ENCODE results near the gene HS6ST1. TPM values are rescaled to one million over a fixed set of nuclear protein-coding genes. Genes with fewer than 3 reads are reported as not detected.

Gene HS6ST1
- total and polyA plus RNA-seq, 4 experiments from 2014 or later: 1.2 to 13.3 (median 8.4) TPM

DNA sequence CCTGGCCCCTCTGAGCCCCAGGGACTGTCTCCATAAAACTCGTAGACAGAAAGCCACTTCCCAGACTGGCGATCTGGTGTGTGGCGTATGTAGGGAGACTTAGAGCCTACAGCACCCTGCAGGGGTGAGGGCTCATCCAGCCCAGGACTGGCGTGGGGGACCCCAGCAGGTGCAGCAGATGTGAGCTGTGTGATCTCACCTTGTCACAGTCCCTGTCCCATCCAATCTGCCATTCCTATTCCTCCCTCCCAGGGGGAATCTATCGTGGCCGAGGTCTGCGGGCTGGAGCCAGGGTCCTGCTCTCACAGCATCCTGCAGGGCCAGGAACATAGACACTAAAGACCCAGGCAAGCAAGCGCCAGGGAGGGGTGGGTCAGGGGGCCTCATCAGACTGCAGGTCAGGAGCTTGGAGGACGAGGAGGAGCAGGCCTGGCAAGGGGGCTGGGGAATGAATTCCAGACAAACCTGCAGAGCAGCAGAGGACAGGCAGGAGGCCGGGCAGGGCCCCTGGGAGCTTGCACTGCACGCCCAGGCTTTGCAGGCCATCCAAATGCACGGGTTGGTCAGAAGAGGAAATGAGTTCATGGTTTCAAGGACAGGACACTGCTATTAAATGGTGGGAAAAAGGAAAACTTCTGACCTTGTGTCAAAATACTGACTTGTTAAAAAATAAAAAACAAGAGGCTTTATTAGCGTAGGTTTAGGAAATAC is 32.5 kb downstream of the HS6ST1 start:
- Histone ChIP-seq H3K9me3 (ENCODE audit: control insufficient read depth in 1 of 2, low read length in 2 of 2) (no peaks in the 10 kb centered on the region), H3K27ac (ENCODE audit: low read depth, low read length) (no peak overlapping the region), H3K4me3 (ENCODE audit: low read length in 2 of 2) (no peak overlapping the region), H3K27me3 (ENCODE audit: insufficient read depth, low read length) (no peaks in the 10 kb centered on the region), H3K36me3 (ENCODE audit: insufficient read depth, low read length) (no peaks in the 10 kb centered on the region), H3K4me1 (ENCODE audit: insufficient read depth, low read length) (no peaks in the 10 kb centered on the region)
- CTCF ChIA-PET (ENCODE audit: partially characterized antibody): no interaction called here
- Mint-ChIP-seq H3K27ac (no peak overlapping the region), H3K4me3 (no peak overlapping the region), H3K4me1 (peaks cover 2 to 8% (median 6%) of the 10 kb centered on the region in 4 donors), H3K9me3 (no peaks in the 10 kb centered on the region), H3K27me3 (no peaks in the 10 kb centered on the region), H3K36me3 (no peaks in the 10 kb centered on the region)
- POLR2A ChIA-PET (ENCODE audit: partially characterized antibody): no interaction called here
- DNase-seq: no peak
- intact Hi-C loops (cut with micrococcal nuclease): no loop called here

DNA sequence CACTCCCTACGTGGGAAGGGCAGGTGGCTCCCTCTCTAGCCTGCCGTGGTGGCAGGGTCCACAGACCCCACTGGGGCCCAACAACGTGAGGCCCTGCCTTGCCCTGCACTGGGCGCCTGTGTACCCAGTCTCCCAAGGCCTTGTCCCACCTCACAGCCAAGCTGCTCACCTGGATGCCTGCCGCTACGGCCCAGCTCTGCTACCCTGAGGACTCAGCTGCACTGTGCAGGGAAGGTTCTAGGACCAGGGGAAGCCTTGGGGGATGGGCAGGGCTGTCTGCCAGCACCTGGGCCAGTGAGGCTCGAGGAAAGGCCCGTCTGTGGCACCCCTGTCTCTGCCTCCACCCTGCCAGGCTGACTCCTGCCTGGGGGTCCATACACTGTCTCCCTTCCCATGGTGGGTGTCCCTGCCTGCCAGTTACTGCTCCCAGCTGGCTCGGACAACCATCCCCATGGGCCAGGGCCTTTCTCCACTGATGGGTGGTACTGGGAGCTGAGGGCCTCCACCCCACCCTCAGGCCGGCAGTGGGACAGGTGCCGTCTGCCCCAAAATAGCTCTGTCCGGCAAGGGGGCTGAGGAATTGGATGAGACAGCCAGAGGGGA is 33.2 kb downstream of the HS6ST1 start:
- ChIA-PET POLR2A (ENCODE audit: partially characterized antibody) (no interaction called here), CTCF (ENCODE audit: partially characterized antibody) (no interaction called here)
- no peaks in the 10 kb centered on the region for H3K4me1 ChIP-seq (ENCODE audit: insufficient read depth, low read length)
- H3K9me3 ChIP-seq (ENCODE audit: control insufficient read depth in 1 of 2, low read length in 2 of 2): no peaks in the 10 kb centered on the region
- intact Hi-C loops (cut with micrococcal nuclease): no loop called here
- no peak overlapping the region for H3K27ac ChIP-seq (ENCODE audit: low read depth, low read length)
- Mint-ChIP-seq H3K4me1 (peaks cover 3 to 11% (median 9%) of the 10 kb centered on the region in 4 donors), H3K9me3 (no peaks in the 10 kb centered on the region), H3K27ac (no peak overlapping the region), H3K36me3 (no peaks in the 10 kb centered on the region), H3K27me3 (no peaks in the 10 kb centered on the region), H3K4me3 (no peak overlapping the region)
- H3K27me3 ChIP-seq (ENCODE audit: insufficient read depth, low read length): no peaks in the 10 kb centered on the region
- DNase-seq: no peak
- H3K36me3 ChIP-seq (ENCODE audit: insufficient read depth, low read length): no peaks in the 10 kb centered on the region
- H3K4me3 ChIP-seq (ENCODE audit: low read length in 2 of 2): no peak overlapping the region

DNA sequence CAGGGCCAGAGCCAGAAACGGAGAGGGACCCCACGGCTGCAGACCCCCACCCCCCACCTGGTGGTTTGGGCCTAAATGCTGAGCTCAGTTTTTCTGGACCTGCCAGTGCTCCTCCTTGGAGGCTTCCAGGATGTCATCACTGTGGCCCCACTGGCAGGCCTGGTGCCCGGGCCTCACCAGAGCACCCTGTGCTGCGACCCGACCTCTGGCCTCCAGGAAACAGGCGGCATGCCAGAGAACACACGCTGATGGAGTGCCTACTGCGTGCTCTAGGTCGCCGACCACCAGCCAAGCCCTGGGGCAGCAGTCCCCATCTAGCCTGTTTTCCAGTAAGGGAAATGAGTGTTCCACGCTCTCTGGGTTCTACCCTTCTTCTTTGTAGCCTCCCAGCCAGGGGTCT is 33.8 kb downstream of the HS6ST1 start:
- Histone ChIP-seq H3K4me1 (ENCODE audit: insufficient read depth, low read length) (no peaks in the 10 kb centered on the region), H3K36me3 (ENCODE audit: insufficient read depth, low read length) (no peaks in the 10 kb centered on the region), H3K9me3 (ENCODE audit: control insufficient read depth in 1 of 2, low read length in 2 of 2) (no peaks in the 10 kb centered on the region), H3K27ac (ENCODE audit: low read depth, low read length) (no peak overlapping the region), H3K27me3 (ENCODE audit: insufficient read depth, low read length) (no peaks in the 10 kb centered on the region), H3K4me3 (ENCODE audit: low read length in 2 of 2) (no peak overlapping the region)
- Mint-ChIP-seq H3K9me3 (no peaks in the 10 kb centered on the region), H3K4me1 (peaks cover 3 to 11% (median 9%) of the 10 kb centered on the region in 4 donors), H3K27ac (no peak overlapping the region), H3K36me3 (no peaks in the 10 kb centered on the region), H3K27me3 (no peaks in the 10 kb centered on the region), H3K4me3 (no peak overlapping the region)
- DNase-seq: no peak
- CTCF ChIA-PET (ENCODE audit: partially characterized antibody): no interaction called here
- intact Hi-C loops (cut with micrococcal nuclease): no loop called here
- POLR2A ChIA-PET (ENCODE audit: partially characterized antibody): no interaction called here

DNA sequence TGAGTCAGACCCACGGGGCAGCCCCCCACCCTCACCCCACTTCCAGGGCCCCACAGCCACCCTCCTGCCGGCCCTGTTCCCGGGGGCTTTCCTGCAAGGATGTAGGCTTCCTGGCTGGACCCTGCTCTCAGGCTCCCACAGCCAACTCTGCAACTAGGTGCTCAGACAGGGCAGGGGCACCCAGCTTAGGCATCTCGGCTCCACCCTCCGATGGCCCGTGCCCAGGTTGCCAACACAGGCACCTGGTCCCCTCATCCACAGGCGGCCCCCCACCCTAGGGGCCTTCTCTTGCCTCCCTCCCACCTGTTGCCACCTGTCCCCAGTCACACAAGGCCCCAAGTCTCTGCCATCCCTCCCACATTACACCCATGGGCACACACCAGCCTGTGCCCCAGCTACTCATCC is 34.6 kb downstream of the HS6ST1 start:
- H3K27ac Mint-ChIP-seq: no peak overlapping the region
- no peaks in the 10 kb centered on the region for H3K9me3 Mint-ChIP-seq
- no peaks in the 10 kb centered on the region for H3K27me3 Mint-ChIP-seq
- Histone ChIP-seq H3K9me3 (ENCODE audit: control insufficient read depth in 1 of 2, low read length in 2 of 2) (no peaks in the 10 kb centered on the region), H3K27ac (ENCODE audit: low read depth, low read length) (no peak overlapping the region), H3K4me3 (ENCODE audit: low read length in 2 of 2) (no peak overlapping the region), H3K27me3 (ENCODE audit: insufficient read depth, low read length) (no peaks in the 10 kb centered on the region), H3K36me3 (ENCODE audit: insufficient read depth, low read length) (no peaks in the 10 kb centered on the region), H3K4me1 (ENCODE audit: insufficient read depth, low read length) (no peaks in the 10 kb centered on the region)
- intact Hi-C loops (cut with micrococcal nuclease): no loop called here
- peaks cover 3 to 13% (median 10%) of the 10 kb centered on the region in 4 donors for H3K4me1 Mint-ChIP-seq
- no peaks in the 10 kb centered on the region for H3K36me3 Mint-ChIP-seq
- CTCF ChIA-PET (ENCODE audit: partially characterized antibody): no interaction called here
- POLR2A ChIA-PET (ENCODE audit: partially characterized antibody): no interaction called here
- no peak for DNase-seq
- H3K4me3 Mint-ChIP-seq: no peak overlapping the region

DNA sequence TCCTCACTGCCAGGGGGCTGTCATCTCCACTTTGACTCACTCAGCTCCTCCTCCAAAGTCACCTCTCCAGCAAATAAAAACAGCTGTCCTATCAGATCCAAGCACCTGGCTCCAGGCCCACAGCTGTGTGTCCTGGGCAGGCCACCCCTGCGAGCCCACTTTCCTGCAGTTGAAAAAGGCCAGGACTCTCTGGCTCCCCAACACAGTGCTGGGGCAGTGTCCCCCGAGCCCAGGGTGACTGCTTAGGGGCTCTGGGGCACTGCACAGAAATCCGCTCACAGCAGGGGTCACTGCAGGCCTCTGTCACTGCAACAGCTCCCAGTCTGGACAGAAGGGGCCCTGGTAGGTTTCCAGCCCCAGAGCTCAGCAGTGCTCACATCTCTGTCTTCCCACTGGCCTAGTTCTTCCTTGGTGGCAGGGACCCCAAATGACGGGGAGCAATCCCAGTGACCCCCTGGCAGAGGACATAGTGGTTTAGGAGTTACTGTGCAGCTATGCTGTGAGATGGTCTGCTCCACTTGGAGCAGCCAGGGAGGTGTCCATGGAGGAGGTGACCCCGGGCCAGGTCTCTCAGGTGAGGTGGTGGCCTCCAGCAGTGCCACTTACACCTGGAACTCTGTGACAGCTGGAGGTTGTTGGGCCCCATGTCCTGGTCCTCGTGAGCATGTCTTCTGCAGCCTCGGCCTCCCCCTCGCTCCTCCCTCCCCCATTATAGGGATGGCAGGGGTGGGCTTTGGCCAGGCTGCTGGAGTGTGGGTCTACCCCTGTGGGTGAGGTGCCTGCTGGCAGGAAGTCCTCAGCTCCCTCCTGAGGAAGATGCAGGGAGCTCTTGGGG is 35.5 kb downstream of the HS6ST1 start:
- Histone ChIP-seq H3K4me3 (ENCODE audit: low read length in 2 of 2) (no peak overlapping the region), H3K27ac (ENCODE audit: low read depth, low read length) (no peak overlapping the region), H3K36me3 (ENCODE audit: insufficient read depth, low read length) (no peaks in the 10 kb centered on the region), H3K9me3 (ENCODE audit: control insufficient read depth in 1 of 2, low read length in 2 of 2) (no peaks in the 10 kb centered on the region), H3K4me1 (ENCODE audit: insufficient read depth, low read length) (no peaks in the 10 kb centered on the region), H3K27me3 (ENCODE audit: insufficient read depth, low read length) (no peaks in the 10 kb centered on the region)
- DNase-seq: no peak
- H3K27me3 Mint-ChIP-seq: no peaks in the 10 kb centered on the region
- intact Hi-C loops (cut with micrococcal nuclease): no loop called here
- CTCF ChIA-PET (ENCODE audit: partially characterized antibody): no interaction called here
- no peaks in the 10 kb centered on the region for H3K36me3 Mint-ChIP-seq
- H3K4me1 Mint-ChIP-seq: peaks cover 3 to 13% (median 10%) of the 10 kb centered on the region in 4 donors
- no peaks in the 10 kb centered on the region for H3K9me3 Mint-ChIP-seq
- POLR2A ChIA-PET (ENCODE audit: partially characterized antibody): no interaction called here
- H3K4me3 Mint-ChIP-seq: no peak overlapping the region
- peak overlapping the region in 2 of 7 donors; percentile 52 to 74 for H3K27ac Mint-ChIP-seq

DNA sequence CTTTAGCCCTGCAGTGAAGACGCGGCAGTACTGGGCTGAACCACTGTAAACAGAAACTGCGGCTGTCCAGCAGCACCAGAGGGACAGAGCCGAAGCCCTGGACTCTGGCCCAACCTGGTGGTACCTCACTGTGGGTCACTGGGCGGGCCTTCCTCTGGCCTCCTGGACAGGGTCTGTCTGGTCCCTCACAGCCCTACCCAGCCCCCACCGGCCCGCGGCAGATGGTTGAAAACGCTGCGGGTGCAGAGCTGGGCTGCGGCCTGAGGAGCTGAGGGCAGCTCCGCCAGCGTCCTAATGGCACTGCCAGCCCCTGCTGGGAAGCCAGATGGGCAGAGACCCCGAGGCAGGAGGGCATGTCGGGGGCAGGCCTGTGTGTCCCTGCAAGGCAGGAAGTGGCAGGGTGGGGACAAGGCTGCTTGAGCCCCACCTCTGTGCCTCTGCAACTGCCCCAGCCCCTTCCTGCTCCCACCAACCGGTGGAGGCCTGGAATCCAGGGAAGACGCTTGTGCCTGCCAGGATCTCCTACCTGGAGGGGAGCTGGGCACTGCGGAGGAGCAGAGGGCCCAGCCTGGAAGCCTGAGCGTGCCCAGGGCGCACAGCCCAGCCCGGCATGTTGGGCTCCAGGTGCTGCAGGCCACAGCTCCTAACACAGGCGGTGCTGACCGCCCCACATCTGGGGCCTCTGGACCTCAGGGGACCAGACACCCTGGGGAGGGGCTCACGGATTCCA is 36.3 kb downstream of the HS6ST1 start:
- Histone ChIP-seq H3K36me3 (ENCODE audit: insufficient read depth, low read length) (no peaks in the 10 kb centered on the region), H3K27ac (ENCODE audit: low read depth, low read length) (no peak overlapping the region), H3K4me3 (ENCODE audit: low read length in 2 of 2) (no peak overlapping the region), H3K4me1 (ENCODE audit: insufficient read depth, low read length) (no peaks in the 10 kb centered on the region), H3K9me3 (ENCODE audit: control insufficient read depth in 1 of 2, low read length in 2 of 2) (no peaks in the 10 kb centered on the region), H3K27me3 (ENCODE audit: insufficient read depth, low read length) (no peaks in the 10 kb centered on the region)
- Mint-ChIP-seq H3K4me1 (peaks cover 3 to 13% (median 10%) of the 10 kb centered on the region in 4 donors), H3K27ac (no peak overlapping the region), H3K36me3 (no peaks in the 10 kb centered on the region), H3K9me3 (no peaks in the 10 kb centered on the region), H3K27me3 (no peaks in the 10 kb centered on the region), H3K4me3 (no peak overlapping the region)
- ChIA-PET POLR2A (ENCODE audit: partially characterized antibody) (no interaction called here), CTCF (ENCODE audit: partially characterized antibody) (no interaction called here)
- no peak for DNase-seq
- intact Hi-C loops (cut with micrococcal nuclease): no loop called here

DNA sequence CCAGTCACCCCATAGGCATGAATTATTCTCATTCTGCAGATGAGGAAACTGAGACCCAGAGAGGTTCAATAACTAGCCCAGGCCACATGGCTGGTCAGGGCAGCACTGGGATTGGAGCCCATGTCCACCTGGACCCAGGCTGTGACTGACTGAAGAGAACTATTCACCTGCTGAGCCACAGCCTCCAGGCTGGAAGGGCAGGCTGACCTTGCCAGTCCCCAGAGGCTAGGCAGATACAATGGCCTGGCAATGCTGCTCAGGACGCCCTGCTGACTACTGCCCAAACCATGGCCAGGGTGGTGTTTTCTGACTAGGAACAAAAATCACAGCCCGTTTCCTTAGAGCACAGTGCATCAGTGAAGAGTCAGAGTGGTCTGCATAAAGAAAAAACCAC is 36.8 kb downstream of the HS6ST1 start:
- intact Hi-C loops (cut with micrococcal nuclease): no loop called here
- Mint-ChIP-seq H3K27ac (no peak overlapping the region), H3K9me3 (no peaks in the 10 kb centered on the region), H3K36me3 (no peaks in the 10 kb centered on the region), H3K27me3 (no peaks in the 10 kb centered on the region), H3K4me3 (no peak overlapping the region), H3K4me1 (peaks cover 3 to 13% (median 10%) of the 10 kb centered on the region in 4 donors)
- no peak overlapping the region for H3K4me3 ChIP-seq (ENCODE audit: low read length in 2 of 2)
- no peak overlapping the region for H3K27ac ChIP-seq (ENCODE audit: low read depth, low read length)
- H3K27me3 ChIP-seq (ENCODE audit: insufficient read depth, low read length): no peaks in the 10 kb centered on the region
- H3K4me1 ChIP-seq (ENCODE audit: insufficient read depth, low read length): no peaks in the 10 kb centered on the region
- ChIA-PET CTCF (ENCODE audit: partially characterized antibody) (no interaction called here), POLR2A (ENCODE audit: partially characterized antibody) (no interaction called here)
- no peaks in the 10 kb centered on the region for H3K9me3 ChIP-seq (ENCODE audit: control insufficient read depth in 1 of 2, low read length in 2 of 2)
- no peak for DNase-seq
- no peaks in the 10 kb centered on the region for H3K36me3 ChIP-seq (ENCODE audit: insufficient read depth, low read length)
